ENCODE measurements around the gene RNF138. TPM values are rescaled to one million over a fixed set of nuclear protein-coding genes. Genes with fewer than 3 reads are reported as not detected.
"Not testable (repeated sequence)": the region's sequence is repeated elsewhere in the genome, so short reads cannot be mapped to it uniquely, and the experiment has no call there.

Gene RNF138
- total and polyA plus RNA-seq, 4 donors: 6.9 to 24.7 (median 12.3) TPM

GRCh38 chr18:32175265-32175664 is 83.6 kb downstream of the RNF138 start:
- Histone ChIP-seq H3K4me1 (ENCODE audit: control insufficient read depth in 4 of 4, insufficient read depth in 4 of 4, low read length in 3 of 4) (no peaks in the 10 kb centered on the region), H3K36me3 (ENCODE audit: control insufficient read depth in 4 of 4, insufficient read depth in 3 of 4, low read depth in 1 of 4, low read length in 3 of 4) (no peaks in the 10 kb centered on the region), H3K4me3 (ENCODE audit: low read depth in 1 of 3, low read length in 3 of 3) (no peak overlapping the region), H3K9me3 (ENCODE audit: control insufficient read depth in 4 of 4, low read length in 3 of 4) (no peaks in the 10 kb centered on the region), H3K9ac (ENCODE audit: low read depth in 1 of 2, low read length in 2 of 2) (no peak overlapping the region), H3K27me3 (ENCODE audit: control insufficient read depth in 4 of 4, insufficient read depth in 4 of 4, low read length in 3 of 4) (no peaks in the 10 kb centered on the region), H3K27ac (ENCODE audit: low read depth in 1 of 2, low read length in 2 of 2) (no peak overlapping the region)
- TF ChIP-seq RAD21 (IDR thresholded peaks at IDR 0.05) (no peak), NR2F2 (IDR thresholded peaks at IDR 0.05) (no peak), HNF4A (conservative IDR thresholded peaks at IDR 0.05) (no peak), FOXA2 (IDR thresholded peaks at IDR 0.05) (no peak), FOXA1 (IDR thresholded peaks at IDR 0.05) (no peak)
- TF ChIP-seq, protein P1, sequence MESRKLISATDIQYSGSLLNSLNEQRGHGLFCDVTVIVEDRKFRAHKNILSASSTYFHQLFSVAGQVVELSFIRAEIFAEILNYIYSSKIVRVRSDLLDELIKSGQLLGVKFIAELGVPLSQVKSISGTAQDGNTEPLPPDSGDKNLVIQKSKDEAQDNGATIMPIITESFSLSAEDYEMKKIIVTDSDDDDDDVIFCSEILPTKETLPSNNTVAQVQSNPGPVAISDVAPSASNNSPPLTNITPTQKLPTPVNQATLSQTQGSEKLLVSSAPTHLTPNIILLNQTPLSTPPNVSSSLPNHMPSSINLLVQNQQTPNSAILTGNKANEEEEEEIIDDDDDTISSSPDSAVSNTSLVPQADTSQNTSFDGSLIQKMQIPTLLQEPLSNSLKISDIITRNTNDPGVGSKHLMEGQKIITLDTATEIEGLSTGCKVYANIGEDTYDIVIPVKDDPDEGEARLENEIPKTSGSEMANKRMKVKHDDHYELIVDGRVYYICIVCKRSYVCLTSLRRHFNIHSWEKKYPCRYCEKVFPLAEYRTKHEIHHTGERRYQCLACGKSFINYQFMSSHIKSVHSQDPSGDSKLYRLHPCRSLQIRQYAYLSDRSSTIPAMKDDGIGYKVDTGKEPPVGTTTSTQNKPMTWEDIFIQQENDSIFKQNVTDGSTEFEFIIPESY (IDR thresholded peaks at IDR 0.05): no peak
- TF ChIP-seq, protein P2, sequence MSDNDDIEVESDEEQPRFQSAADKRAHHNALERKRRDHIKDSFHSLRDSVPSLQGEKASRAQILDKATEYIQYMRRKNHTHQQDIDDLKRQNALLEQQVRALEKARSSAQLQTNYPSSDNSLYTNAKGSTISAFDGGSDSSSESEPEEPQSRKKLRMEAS (IDR thresholded peaks at IDR 0.05): no peak
- 95% methylated on average over 1 of the region's 1 CpG for WGBS
- no peak for DNase-seq (ENCODE audit: low spot score)

- not testable (repeated sequence) for H3K4me1 ChIP-seq (ENCODE audit: control insufficient read depth in 4 of 4, insufficient read depth in 4 of 4, low read length in 3 of 4); H3K36me3 ChIP-seq (ENCODE audit: control insufficient read depth in 4 of 4, insufficient read depth in 3 of 4, low read depth in 1 of 4, low read length in 3 of 4); H3K4me3 ChIP-seq (ENCODE audit: low read depth in 1 of 3, low read length in 3 of 3); H3K27ac ChIP-seq (ENCODE audit: low read depth in 1 of 2, low read length in 2 of 2); DNase-seq (ENCODE audit: low spot score); H3K27me3 ChIP-seq (ENCODE audit: control insufficient read depth in 4 of 4, insufficient read depth in 4 of 4, low read length in 3 of 4); H3K9ac ChIP-seq (ENCODE audit: low read depth in 1 of 2, low read length in 2 of 2); H3K9me3 ChIP-seq (ENCODE audit: control insufficient read depth in 4 of 4, low read length in 3 of 4)
- WGBS: 93% methylated on average over 1 of the region's 1 CpG
These were observed 85.1 kb downstream of the RNF138 start for GRCh38 chr18:32176745-32177144.

GRCh38 chr18:32177530-32177929 is 85.9 kb downstream of the RNF138 start:
- no peaks in the 10 kb centered on the region for H3K36me3 ChIP-seq (ENCODE audit: control insufficient read depth in 4 of 4, insufficient read depth in 3 of 4, low read depth in 1 of 4, low read length in 3 of 4)
- TF ChIP-seq HNF4G (IDR thresholded peaks at IDR 0.05) (no peak), CTCF (IDR thresholded peaks at IDR 0.05; ENCODE audit: low read depth, low read length, missing input control) (no peak), TAF1 (conservative IDR thresholded peaks at IDR 0.05) (no peak), REST (IDR thresholded peaks at IDR 0.05) (no peak), FOXA1 (IDR thresholded peaks at IDR 0.05) (no peak), HNF4A (conservative IDR thresholded peaks at IDR 0.05) (no peak), NR2F2 (IDR thresholded peaks at IDR 0.05) (no peak), RAD21 (IDR thresholded peaks at IDR 0.05) (no peak), RXRA (IDR thresholded peaks at IDR 0.05) (no peak), FOXA2 (IDR thresholded peaks at IDR 0.05) (no peak), GABPA (IDR thresholded peaks at IDR 0.05 in 1 of 2, conservative IDR thresholded peaks at IDR 0.05 in 1 of 2) (no peak)
- TF ChIP-seq, protein P2 (IDR thresholded peaks at IDR 0.05): no peak
- TF ChIP-seq, protein P3, sequence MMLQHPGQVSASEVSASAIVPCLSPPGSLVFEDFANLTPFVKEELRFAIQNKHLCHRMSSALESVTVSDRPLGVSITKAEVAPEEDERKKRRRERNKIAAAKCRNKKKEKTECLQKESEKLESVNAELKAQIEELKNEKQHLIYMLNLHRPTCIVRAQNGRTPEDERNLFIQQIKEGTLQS (IDR thresholded peaks at IDR 0.05): no peak
- DNase-seq (ENCODE audit: low spot score): no peak
- no peak overlapping the region for H3K27ac ChIP-seq (ENCODE audit: low read depth in 1 of 2, low read length in 2 of 2)
- H3K9me3 ChIP-seq (ENCODE audit: control insufficient read depth in 4 of 4, low read length in 3 of 4): no peaks in the 10 kb centered on the region
- H3K4me3 ChIP-seq (ENCODE audit: low read depth in 1 of 3, low read length in 3 of 3): no peak overlapping the region
- no peaks in the 10 kb centered on the region for H3K4me1 ChIP-seq (ENCODE audit: control insufficient read depth in 4 of 4, insufficient read depth in 4 of 4, low read length in 3 of 4)
- no peaks in the 10 kb centered on the region for H3K27me3 ChIP-seq (ENCODE audit: control insufficient read depth in 4 of 4, insufficient read depth in 4 of 4, low read length in 3 of 4)
- no peak overlapping the region for H3K9ac ChIP-seq (ENCODE audit: low read depth in 1 of 2, low read length in 2 of 2)
- WGBS: 90% methylated on average over 3 of the region's 3 CpGs
